GM19467 (cell line): ENCODE data around the gene GRIP2.

ENCODE experiments used
- ATAC-seq: cut with Tn5 transposase; IDR thresholded peaks from one replicate; pipeline ENCODE4 v1.9.1; 2021; ENCODE audit warnings: mild to moderate bottlenecking, moderate library complexity; ENCODE audit not compliant: unreplicated experiment

GRIP2 gene

GRCh38 chr3:14562121-14562890 is 22.2 kb upstream of the GRIP2 start:
- no peak for ATAC-seq

DNA sequence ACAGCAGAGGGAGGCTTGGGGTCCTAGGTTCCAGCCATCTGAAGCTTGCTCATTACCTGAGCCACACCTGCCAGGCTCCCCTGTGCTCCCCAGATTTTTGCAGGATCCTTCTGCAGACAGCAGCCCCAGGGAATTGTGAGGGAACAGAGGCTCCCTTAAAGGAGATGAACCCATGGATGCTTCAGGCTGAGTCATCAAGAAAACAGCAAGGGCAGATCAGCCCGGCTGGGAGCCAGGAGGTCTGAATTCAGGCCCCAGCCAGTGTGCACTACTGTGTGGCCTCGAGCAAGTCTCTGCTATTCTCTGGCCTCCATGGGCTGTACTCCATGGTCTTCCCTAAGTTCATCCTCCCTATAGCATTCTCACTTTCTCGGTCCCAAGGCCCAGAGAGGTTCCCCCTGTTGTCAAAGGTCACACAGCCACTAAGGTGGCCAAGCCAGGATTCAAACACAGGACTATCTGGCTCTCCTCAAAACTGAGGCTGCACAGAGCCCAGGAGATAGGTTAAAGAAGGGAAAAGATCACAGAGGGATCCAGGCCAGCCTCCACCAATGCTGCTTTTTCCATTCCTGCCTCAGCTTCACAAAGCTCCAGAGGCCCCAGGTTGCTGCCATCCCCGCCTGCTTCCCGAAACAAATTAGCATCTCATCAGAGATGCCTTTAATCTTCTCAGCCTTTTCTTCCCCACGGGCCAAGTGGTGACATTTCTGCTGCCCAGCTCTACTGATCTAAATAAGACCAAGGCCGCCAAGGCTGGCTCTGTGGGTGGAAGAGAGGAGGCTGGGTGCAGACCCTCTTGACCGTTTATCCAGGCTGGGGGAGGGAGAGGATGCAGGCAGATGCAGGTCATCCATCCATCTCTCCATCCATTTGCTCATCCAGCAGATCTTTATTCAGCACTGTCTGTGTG is 21.2 kb upstream of the GRIP2 start:
- no peak for ATAC-seq

DNA sequence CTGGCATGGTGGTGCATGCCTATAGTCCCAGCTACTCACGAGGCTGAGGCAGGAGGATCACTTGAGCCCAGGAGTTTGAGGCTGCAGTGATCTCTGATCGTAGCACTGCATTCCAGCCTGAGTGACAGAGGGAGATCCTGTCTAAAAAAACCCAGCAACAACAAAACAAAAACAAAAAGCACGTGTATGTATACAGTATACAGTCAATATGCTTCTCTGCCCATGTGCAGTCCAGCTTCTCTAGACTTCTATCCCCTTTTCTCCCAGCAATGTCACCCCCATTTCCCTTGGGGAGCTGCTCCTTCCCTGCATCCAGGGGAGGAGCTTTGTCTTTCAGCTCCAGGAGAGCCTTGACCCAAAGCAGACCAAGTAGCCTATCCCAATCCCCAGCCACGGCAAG is 20.0 kb upstream of the GRIP2 start:
- ATAC-seq: no peak

GRCh38 chr3:14558029-14558428 is 17.9 kb upstream of the GRIP2 start:
- no peak for ATAC-seq

- ATAC-seq: no peak
Observed at GRCh38 chr3:14555835-14556234, 15.7 kb upstream of the GRIP2 start.

DNA sequence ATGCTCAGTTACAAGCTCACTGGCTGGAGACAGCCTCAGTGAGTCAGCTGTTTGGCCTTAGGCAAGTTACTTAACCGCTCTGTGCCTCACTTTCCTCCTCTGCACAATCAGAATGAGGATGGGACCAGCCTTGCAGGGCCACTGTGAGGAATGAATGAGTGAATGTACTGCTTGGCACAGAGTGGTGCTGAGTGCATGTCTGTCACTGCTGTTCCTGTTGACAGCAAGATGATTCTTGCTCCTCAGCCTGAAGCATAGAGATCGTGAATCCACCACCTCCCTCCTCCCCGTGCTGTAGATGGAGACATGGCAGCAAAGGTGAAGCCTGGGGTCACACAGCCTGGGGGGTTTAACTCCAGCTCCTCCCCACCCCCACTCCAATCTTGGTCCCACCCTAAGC is 14.6 kb upstream of the GRIP2 start:
- no peak for ATAC-seq

- no peak for ATAC-seq
Observed at GRCh38 chr3:14553871-14554270, 13.7 kb upstream of the GRIP2 start.

DNA sequence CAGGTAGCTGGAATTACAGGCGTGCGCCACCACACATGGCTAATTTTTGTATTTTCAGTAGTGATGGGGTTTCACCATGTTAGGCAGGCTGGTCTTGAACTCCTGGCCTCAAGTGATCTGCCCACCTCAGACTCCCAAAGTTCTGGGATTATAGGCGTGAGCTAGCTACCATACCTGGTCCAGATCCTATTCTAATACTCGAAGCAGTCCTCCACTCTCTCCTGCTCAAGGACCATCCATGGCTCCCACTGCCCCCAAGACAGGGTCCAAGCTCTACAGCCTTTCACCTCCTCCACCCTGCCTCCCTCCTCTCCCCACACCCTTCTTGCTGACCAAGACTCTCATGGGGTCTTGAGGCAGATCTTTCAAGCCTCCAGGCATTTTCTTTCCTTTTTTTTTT is 12.6 kb upstream of the GRIP2 start:
- ATAC-seq: no peak

GRCh38 chr3:14552041-14552648 is 12.0 kb upstream of the GRIP2 start:
- ATAC-seq: no peak

DNA sequence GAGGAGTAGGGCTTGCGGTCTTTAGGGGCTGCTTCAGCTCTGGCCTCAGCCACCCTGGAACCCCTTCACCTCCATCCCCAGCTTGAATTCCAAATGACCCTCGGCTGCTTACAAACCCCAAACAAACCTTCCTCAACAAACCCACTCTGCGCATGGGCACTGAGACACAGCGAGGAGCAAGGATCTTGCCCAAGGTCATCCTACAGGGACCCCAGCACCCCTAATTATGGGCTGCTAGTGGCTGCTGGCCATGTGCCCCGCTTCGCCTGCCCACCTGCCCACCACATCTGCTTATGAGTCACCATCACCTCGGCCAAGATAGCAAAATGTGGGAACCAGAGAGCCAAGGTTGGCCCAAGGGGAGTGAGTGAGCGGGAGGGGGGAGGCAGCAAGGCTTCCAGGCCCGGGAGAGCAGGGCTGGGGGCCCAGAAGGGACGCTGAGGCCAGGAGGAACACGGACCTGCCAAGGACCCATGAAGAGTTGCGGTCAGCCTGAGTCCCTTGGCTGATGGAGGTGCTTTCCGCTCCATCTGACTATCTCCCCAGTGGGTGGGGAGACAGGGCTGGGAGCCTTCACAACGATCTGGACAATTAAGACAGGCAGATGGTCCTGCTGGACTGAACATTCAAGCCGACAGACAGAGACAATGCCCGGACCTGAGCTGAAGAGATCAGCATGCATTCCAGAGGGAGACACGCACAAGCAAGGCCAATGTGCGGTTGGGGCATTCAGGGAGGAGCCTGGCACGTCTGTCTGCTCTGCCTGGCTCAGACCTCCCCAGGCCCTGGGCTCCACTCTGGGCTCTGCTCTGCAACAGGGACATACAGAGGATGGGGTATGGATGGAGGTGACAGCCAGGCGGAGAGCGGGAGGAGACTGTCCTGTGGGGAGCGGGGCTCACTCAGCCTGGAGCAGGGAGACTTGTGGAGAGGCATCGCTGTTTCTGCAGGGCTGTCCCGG is 10.8 kb upstream of the GRIP2 start:
- ATAC-seq: no peak

- no peak for ATAC-seq
Observed at GRCh38 chr3:14550181-14550580, 10.0 kb upstream of the GRIP2 start.

- no peak for ATAC-seq
Observed at GRCh38 chr3:14549256-14549919, 9.2 kb upstream of the GRIP2 start.

- ATAC-seq: no peak
Observed at GRCh38 chr3:14548321-14548729, 8.2 kb upstream of the GRIP2 start.

DNA sequence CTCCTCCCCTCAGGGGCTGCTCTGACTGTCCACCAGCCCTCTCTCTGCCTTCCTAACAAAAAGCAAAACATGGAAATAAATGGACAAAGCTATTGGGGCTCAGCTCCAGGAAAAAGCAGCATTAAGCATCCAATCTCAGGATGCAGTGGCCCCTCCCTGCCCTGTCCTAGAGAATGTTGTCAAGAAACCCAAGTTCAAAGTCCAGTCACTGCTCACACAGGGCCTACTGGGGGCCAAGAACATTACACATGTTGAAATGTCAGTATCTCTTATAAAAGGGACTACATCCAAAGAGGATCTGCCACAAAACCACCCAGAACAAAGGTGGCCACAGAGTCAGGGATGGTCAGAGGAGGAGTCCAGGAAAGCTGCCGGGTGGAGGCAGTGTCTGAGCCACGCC is 7.6 kb upstream of the GRIP2 start:
- no peak for ATAC-seq

- ATAC-seq: no peak
Observed at GRCh38 chr3:14546041-14546440, 5.9 kb upstream of the GRIP2 start.

GRCh38 chr3:14545251-14545635 is 5.1 kb upstream of the GRIP2 start:
- ATAC-seq: no peak

DNA sequence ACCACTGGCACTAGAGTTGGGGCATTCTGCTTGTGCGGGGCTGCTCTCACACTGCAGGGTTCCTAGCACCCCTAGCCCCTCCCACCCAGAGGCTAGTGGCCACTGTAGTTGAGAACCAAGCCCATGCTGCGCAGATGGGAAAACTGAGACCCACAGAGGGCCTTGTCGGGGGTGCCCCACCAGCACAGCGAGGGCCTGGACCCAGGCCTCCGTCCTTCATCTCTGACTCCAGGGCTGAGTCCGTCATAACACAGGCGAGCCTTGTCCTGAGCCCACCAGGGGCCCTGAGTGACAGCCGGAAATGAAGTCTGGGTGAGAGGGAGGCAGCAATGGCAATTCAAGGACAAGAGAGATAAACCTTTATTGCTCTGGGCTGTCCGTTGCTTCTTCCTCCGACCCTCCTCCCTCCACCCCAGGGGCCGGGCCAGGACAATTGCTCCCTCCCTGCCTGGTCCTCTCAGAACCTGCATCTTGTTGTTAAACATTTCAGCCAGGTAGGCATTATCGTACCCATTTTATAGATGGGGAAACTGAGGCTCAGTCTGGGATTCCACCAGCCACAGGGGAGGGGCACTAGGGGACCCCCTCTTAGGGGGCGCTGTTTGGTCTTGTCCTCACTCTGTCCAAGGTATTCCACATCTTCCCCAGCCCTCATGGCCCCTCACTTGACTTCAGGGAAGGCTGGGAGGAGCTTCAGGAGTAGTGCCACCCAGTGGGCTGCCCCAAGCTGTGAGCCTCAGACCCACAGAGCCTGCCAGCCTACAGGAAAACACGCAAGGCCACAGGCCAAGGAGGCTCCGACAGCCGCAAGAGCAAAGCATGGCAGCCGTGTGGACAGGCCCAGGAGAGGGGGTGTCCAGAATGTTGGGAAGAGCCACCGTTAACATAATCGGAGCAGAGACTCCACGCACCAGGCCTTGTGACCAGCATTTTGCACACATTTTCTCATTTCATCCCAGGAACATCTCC is 4.4 kb upstream of the GRIP2 start:
- no peak for ATAC-seq

DNA sequence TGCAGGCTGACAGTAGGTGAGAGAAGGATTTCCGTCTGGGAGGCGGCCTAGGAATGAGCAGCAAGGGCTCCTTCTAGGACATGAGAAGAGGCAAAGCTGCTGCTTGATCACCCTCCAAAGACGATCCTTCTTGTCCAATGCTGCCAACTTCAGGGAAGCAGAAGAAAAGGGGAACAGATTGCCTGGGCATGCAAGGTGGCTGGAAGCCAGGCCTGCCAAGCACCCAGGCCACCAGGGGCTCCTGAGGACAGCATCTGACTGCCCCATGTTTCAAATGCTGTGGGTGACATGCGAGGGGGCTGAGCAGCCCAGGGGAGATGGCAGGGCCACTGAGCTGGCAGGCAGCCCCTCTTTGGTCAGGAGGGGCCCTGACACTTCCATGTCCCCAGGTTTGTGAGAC is 3.3 kb upstream of the GRIP2 start:
- ATAC-seq: no peak

GRCh38 chr3:14542656-14543055 is 2.5 kb upstream of the GRIP2 start:
- no peak for ATAC-seq
